ENCODE data around the gene ANKIB1. TPM values are rescaled to one million over a fixed set of nuclear protein-coding genes. Genes with fewer than 3 reads are reported as not detected.
"Not testable (repeated sequence)": the region's sequence is repeated elsewhere in the genome, so short reads cannot be mapped to it uniquely, and the experiment has no call there.

ANKIB1 gene
- total RNA-seq, 1 experiment from 2014 or later: 50.7 TPM

DNA sequence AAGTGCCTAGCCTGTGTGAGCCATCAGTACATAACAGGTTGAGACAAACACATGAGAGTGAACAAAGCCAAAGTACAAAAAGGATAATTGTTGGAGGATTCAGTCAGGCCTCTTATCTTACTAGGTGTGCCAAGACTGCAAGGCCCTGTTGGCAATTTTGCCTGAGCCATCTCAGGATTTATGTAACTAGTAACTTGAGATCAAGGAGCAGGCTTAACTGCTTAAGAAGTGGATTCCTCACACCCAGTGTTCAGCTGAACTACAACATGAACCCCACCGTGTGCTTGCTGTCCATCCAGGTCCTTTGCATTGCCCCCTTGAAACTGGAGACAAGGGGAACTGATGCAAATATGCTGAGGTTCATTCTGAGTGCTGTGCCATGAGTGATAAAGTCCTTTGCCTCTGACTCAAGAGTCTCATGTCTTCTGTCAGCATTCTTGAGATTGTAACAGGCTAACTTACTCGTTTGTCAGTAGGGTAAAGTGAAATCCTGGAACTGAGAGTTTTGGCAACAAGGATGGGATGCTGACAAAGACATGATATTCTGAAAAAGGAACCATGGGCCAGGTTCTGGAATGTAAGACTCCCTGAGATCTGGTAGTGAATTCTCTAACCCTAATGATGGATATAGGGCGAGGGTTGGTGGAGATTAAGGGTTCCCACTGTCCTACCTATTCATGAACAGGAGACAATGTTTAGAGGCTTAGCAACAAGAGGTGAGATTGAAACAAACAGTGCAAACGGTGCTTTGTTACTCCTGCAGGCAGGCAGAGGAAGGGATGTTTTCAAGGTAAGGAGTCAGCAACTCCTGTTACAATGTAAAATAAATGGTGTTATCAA, 157.4 kb downstream of the ANKIB1 start:
- DNase-seq (ENCODE audit: low read depth): no peak

DNA sequence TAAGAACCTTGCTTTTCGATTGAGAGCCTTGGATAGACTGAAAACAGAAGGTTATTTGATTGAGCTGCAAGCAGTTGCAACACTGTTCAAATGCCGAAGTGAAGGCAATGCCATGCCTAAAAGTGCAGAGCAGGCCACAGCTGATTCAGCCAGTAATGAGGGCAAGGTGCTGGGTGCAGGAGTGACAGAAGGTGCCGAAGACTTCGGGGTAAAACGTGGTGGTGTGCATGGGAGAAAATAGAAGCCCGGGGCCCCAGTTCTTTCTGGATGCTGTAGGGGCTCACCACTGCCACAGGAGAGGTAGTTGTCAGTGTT, 157.9 kb downstream of the ANKIB1 start:
- no peak for DNase-seq (ENCODE audit: low read depth)

DNA sequence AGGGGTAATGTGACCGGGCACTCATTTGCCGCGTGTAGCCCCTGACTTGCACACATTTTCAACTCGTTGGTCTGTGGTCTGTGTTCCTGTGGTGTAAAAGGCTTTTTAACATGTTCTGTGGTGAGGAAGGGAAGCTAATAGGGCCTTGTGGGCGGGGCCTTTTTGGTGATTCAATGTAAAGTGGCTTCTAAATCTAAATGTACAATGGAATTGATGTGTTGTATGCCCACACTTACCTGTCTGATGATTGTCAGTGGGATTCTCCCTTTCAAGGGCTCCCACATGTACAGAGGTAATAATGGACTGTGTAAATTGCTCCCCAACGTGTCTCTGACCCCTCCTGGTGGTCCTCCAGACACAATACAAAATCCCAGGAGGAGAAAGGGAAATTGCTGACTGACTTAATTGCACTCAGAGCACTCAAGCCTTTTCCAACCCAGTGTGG, 158.4 kb downstream of the ANKIB1 start:
- no peak for DNase-seq (ENCODE audit: low read depth)

DNA sequence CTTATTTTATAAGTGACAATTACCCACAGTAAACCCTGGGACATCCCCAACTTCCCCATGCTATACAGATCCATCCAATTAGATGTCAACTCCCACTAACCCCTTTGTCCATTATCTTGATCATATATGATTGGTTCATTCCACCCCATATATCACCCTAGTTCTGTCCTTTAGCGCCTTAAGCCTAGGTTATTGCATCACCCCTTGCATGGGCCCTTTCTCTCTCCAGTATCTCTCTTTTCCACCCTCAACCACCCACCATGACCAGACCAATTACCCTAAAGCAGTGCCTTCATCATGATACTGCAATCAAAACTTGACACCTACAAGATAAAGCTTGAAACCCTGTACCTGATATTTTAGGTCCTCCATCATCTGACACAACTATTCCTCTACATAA, 163.6 kb downstream of the ANKIB1 start:
- no peak for DNase-seq (ENCODE audit: low read depth)

DNA sequence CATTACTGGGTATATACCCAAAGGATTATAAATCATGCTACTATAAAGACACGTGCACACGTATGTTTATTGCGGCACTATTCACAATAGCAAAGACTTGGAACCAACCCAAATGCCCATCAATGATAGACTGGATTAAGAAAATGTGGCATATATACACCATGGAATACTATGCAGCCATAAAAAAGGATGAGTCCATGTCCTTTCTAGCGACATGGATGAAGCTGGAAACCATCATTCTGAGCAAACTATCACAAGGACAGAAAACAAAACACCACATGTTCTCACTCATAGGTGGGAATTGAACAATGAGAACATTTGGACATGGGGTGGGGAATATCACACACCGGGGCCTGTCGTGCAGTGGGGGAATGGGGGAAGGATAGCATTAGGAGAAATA, 164.4 kb downstream of the ANKIB1 start:
- DNase-seq (ENCODE audit: low read depth): not testable (repeated sequence)

DNA sequence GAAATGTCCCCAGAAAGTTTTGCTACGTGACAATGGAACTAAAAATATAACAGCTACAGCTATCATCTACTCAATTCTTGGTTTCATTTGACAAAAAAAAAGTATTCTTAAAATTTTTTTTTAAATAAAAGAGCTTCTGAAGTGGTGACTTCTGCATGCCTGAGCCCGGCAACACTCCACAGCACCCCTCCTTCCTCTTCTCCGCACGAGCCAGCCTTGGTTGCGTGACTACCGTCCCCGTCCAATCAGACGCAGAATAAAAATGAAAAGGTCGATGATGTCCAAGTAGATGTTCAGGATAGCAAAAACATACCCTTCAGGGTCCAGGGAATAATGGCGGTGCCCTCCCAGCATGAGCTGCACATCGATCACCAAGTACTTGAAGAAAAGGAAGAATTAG, 167.0 kb downstream of the ANKIB1 start:
- peak; percentile 13 for DNase-seq (ENCODE audit: low read depth)

DNA sequence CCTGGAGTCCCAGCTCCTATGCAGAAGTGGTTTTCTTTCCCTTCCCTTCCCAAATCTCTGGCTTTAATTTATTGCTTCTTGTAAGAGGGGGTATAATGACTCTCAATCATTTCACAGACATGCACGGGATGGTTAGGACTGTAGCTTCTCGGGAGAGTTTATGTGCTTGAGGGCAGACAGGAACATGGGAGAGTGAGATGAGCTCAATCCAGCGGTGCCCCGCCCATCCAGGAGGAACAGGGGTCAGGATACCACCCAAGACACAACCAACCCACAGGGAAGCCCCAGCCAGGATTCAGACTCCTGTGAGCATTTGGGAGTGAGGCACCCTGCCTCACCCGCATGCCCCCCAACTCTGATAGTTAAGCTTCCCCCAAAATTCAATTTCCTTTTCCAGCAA, 167.8 kb downstream of the ANKIB1 start:
- DNase-seq (ENCODE audit: low read depth): no peak

DNA sequence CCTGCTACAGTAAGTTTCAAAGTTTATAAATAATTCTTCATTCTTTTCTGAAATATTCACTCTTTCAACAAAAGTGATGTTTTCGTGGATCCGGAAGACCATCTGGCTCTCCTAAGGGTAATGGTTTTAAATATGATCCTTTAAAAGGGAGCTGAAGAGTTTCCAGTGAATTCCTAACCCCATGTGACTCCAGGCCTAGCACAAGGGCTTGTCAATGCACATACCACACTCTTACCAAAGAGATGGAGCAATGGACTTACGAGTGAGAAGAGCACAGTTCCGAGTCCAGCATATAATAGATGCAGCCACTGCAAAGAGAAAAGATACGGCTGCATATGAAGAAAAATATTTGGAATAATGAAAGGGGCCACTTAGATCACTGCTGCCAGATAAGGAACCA, 169.5 kb downstream of the ANKIB1 start:
- DNase-seq (ENCODE audit: low read depth): no peak

DNA sequence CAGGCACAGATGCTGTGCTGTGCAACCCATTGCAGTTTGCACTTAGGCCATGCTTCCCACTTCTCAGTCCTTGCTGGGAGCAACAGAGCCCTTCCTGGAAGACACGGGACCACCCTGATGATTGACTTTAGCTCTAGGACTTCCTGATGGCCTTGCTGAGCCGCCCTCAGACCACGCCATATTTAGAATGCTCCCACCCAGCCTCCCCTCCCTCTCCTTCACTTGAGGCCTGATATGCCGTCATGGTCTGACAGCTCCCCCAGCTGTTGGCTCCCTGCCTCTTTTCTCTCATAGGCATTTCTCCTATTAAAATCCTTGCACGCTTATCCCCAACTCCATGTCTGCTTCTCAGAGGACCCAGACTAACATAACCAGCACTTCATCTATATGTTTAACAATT, 172.1 kb downstream of the ANKIB1 start:
- DNase-seq (ENCODE audit: low read depth): no peak

DNA sequence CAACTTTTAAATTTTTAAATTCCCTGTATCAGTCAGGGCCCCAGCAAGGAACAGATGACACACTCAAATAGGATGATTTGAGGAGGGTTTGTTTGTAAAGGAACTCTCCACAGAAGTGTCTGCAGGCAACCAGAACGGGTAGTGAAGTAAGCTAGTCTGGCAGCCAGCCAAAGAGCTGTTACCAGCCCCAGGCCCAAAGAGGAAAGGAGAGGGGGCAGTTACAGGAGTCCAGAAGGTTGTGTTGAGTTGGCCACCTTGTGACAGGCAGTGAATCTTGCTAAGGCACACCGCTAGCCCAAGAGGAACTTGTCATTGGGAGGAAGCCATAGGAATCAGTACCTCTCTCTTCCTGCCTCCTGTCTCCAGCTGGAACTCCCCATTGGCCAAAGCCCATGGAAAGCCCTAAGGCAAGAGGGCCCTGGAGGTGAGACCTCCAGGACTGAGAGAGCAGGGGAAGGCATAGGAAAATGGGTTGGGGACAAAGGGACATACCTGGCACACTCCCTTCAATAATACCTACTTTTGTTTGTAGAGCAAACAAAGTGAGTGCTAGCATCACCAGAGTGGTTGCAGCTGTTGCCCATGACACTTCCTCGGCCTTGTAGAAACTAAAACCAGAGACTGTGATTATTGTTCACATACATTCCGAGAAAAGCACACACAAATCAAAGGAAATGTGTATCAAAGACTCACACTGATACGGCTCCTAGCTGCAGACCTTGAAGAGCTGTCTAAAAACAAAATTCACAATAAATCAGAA, 176.1 kb downstream of the ANKIB1 start:
- DNase-seq (ENCODE audit: low read depth): no peak

DNA sequence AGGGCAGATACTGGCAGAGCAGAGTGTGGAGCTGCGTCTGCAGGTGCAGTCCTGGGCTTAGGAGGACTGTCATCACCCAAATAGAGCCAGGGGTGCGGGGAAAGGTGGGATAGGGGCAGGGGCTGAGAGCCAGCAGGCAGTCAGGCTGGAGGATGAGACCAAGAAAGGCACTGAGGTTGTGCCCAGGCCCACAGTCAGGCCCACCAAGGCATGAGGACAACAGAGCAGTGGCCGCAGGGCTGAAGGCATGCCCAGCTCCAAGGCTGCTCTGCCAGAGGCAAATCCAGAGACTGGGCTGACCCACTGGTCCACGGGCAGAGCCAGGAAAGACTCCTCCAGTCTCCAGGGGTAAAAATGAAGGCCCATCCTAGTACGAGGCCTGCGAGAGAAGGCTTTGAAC, 177.2 kb downstream of the ANKIB1 start:
- DNase-seq (ENCODE audit: low read depth): no peak

DNA sequence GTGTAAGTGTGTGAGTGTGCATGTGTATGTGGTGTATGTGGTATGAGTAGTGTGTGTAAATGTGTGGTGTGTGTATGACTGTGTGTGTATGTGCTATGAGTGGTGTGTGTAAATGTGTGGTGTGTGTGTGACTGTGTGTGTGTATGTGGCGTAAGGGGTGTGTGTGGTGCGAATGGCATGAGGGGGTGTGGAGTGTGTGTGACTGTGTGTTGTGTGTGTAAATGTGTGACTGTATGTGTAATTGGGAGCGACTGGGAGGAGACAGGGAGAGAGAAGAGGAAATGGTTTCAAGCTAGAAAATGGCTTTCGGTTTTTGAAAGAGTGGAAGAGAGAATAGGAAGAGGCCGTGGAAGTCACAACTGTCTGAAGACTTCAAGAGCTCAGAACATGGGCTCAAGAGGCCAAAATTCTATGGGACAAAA, 177.9 kb downstream of the ANKIB1 start:
- DNase-seq (ENCODE audit: low read depth): no peak

DNA sequence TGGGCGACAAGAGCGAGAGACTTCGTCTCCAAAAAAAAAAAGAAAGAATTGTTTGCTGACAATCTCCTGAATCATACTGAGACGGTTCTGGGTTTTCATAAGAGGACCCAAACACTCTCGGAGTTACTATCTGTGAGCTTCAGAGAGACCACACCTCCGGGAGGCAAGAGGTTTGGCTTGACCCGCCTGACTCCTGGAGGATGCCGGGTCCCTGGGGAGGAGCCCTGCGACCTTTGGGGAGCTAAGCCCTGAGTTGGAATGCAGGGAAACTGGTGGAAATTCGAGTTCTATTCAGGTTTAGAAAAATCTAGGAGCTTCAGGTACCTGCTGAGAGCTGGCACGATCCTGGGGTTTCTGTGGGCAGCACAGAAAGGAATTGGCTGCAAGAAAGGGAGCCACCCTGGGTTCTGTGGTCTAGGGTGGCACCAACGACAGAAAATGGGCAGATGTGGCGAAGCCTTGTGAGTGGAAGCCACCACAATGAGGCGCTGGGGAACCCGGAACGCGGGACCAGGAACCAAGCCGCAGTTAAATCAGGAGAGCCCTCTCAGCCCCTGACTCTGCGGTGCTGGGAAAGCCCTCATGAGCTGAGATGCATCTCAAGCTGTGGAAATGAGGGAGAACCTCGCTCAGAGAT, 179.7 kb downstream of the ANKIB1 start:
- DNase-seq (ENCODE audit: low read depth): peak; percentile 9

DNA sequence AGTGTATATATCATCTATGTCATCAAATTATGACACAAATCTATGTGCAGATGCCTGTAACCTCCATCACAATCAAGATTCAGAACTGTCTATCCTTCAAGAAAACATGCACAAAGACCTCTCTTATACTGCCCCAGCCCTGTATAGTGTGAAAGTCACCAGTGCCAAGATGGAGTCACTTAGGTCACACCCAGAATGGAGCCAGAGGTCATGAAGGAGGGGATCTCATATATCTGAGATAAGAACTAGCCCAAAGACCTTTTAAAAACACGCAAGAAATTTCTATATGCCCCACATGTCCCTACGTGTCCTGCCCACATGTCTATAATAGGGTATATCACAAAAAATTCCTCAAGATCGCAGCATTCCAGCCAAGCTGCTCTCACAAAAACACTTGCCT, 181.4 kb downstream of the ANKIB1 start:
- DNase-seq (ENCODE audit: low read depth): no peak

DNA sequence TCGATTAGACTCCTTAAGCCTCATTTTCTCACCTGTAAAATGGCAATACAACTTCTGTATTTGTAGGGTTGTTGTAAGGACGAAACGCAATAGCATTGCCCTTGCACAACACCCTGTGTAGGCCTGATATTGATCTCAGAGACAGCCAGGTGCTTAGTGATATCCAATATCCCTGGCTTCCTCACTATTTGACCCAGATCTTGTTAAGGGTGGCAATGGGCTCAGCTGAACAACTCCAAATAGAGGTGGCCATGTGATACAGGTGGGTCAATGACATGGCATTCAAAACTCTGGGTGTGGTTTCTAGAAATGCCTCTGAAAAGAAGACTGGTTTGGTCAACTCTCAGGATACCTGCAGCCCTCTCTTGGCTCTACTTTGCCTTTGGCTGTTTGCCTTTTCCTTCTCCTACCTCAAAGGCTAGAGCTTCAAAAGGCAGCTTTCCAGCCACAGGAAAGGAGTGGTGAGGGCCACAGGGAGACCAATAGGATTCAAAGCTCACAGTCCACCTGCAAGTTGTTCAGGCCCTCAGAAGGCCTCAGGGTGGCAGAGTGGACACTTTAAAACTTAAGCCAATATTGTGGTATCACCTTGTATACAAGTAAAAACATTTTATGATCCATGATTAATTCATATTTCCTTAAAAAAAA, 186.6 kb downstream of the ANKIB1 start:
- DNase-seq (ENCODE audit: low read depth): no peak

DNA sequence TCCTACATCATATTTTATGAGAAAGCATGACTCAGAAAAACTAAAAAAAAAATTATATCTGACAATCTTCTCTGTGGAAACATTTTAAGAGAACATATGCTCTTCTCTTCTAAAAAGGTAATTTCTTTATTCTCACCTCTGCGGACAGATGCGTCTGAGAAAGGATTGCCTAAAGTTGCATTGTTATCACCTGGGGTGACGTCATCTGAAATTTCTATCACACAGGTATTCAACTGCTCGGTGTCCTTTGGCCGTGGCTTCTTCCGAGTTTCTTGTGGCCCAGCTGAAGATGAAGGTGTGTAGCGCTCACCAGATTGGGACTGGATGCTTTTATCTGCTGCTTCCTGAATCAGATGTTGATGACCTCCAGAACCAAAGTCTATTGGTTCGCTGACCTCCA, 187.2 kb downstream of the ANKIB1 start:
- no peak for DNase-seq (ENCODE audit: low read depth)

DNA sequence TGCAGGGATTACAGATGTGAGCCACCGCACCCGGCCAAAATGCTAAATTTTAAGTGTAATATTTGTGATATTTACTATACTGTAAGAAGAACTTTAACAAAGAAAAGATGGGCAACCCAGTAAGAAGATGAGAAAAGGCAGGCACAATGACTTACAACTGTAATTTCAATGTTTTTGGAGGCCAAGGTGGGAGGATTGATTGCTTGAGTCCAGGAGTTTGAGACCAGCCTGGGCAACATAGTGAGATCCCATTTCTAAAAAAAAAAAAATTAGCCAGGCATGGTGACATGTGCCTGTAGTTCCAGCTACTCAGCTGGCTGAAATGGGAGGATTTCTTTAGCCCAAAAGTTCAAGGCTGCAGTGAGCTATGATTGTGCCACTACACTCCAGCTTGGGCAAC, 189.8 kb downstream of the ANKIB1 start:
- no peak for DNase-seq (ENCODE audit: low read depth)

DNA sequence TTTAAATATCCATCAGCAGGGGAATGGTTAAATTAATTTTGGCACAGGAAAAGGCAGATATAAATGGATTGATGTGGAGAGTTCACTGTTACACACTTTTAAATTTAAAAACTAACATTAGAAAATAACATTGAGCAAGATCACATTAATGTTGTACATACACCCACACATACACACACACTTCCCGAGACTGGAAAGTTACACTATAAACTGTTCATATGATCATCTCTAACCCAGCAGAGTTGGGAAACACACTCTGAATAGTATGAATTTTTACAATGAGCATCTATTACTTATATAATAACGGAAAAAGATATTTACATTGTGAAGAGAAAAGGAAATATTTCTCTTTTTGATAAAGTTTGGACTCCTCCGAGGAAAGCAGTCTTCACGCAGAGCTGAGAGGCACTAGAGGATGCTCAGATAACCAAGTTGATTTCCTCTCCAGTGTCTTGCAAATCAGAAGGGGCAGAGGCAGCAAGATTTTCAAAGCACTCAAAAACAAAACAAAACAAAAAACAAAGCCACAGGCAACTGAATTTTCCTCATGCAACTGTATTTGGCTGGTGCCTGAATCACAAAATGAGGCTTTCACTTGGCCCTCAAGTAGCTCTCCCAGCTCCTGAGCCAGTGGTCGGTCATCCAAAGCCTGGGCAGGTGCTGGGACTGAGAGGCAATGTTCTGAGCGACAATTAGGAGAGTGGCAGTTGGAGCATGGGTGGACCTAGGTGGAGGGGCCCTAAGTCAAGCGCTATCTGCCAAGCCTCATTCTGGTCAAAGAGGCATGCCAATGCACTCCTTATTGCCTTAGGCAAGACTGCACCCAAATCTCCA, 191.1 kb downstream of the ANKIB1 start:
- no peak for DNase-seq (ENCODE audit: low read depth)

DNA sequence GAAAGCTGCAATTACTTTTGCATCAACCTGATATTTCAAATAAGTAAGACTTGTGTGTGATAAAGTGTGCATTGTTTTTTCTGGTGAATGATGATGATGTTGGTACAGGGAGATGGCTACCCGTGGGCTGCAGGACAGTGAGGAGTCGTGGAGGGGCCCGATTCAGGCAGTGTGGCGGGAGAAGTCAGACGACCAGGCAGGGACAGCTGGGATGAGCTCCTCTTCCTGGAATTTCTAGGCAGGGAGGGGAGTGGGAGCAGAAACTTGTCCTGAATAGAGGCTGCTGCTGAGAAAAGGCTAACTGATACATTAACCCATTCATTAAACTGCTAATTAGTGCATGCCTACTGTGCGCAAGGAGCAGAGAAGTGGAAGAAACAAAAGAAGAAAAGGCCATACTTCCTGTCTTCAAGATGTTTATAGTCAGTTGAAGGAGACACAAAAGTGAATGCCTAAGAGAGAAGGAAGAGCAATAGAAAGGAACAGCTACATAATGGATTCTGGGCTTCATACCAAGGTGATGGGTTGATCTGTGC, 192.2 kb downstream of the ANKIB1 start:
- DNase-seq (ENCODE audit: low read depth): no peak

DNA sequence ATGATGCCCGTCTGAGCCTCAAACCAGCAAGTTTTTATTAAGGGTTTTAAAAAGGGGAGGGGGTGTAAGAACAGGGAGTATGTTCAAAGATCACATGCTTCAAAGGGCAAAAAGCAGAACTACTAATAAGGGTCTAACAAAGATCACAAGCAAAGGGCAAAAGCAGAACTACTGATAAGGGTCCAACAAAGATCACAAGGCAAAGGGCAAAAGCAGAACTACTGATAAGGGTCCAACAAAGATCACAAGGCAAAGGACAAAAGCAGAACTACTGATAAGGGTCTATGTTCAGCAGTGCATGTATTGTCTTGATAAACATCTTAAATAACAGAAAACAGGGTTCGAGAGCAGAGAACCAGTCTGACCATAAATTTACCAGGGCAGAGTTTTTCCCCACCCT, 196.9 kb downstream of the ANKIB1 start:
- not testable (repeated sequence) for DNase-seq (ENCODE audit: low read depth)

DNA sequence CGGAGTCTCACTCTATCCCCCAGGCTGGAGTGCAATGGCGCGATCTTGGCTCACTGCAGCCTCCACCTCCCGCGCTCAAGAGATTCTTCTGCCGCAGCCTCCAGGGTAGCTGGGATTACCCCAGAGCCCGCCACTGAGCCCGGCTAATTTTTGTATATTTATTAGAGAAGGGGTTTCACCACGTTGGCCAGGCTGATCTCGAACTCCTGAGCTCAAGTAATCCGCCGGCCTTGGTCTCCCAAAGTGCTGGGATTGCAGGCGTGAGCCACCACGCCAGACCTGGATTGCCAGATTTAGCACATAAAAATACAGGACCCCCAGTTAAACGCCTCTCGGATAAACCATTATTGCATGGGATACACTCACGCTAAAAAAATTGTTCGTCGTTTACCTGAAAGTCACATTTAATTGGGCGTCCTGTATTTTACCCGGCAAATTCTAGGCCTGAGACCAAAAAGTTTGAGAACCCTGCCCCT, 201.1 kb downstream of the ANKIB1 start:
- DNase-seq (ENCODE audit: low read depth): no peak

All from RPMI7951 (cell line).